Activated CD8-positive, alpha-beta memory T cell treated with anti-CD3 and anti-CD28 coated beads for 48 hours (primary cell): ENCODE results near the gene VANGL1.

ENCODE experiments used
- DNase-seq, 3 experiments: peaks; one replicate each; pipeline ENCODE4 v3.0.0-alpha.2; 2020; ENCODE audit warnings: low read depth in 2 of 3, low spot score in 2 of 3

The VANGL1 gene

DNA sequence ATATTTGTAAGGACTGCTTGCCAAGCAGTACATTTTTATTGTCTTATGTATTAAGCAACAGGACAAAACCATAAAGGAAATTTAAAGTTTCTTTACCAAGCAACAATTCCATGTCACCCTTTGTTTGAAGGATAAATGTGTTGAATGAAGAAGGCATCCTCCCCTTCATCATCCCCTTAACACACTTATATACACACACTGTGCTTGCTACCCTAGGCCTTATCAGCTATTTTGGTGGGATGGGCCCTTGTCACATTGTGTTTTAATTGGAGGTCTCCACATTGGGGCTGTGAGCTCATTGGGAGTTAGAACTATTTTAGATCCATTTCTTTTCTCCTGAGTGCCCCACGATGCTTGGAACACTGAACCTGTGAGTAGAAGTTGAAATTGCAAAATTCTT is 1.9 kb downstream of the VANGL1 start:
- DNase-seq, result no peak

DNA sequence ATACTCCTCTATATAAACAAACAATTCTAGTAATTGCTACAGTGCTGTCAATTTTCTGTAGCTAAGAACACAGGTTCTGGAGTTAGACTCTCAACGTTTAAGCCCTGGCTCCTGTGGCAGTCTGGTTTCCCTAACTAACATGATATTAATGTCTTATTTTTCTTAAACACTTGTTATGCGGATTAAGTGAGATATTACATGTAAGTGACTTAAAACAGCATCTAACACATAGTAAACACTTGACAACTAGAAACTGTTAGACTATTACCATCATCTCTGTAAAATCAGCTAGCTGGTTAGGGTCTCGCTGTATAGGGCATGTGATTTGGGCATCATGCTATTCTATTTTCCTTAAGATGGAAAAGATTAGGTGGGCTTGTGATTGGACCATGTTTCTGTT is 2.3 kb downstream of the VANGL1 start:
- no peak for DNase-seq

DNA sequence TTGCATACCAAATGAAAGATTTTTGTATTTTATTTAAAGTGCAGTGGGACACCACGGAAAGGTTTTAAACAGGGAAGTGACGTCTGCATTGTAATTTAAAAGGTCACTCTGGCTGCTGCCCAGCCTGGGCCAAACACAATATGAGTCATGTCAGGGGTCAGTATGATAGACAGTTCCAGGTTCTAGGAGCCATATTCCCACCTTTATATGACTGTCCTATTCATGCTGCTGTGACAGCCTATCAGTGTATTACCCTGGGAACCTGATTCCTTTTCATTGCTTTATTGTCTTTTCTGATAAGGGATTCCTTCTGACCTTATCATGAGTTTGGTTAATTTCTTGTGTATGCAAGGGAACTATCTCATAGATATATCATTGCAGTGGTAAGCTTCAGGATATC is 5.3 kb downstream of the VANGL1 start:
- no peak for DNase-seq

DNA sequence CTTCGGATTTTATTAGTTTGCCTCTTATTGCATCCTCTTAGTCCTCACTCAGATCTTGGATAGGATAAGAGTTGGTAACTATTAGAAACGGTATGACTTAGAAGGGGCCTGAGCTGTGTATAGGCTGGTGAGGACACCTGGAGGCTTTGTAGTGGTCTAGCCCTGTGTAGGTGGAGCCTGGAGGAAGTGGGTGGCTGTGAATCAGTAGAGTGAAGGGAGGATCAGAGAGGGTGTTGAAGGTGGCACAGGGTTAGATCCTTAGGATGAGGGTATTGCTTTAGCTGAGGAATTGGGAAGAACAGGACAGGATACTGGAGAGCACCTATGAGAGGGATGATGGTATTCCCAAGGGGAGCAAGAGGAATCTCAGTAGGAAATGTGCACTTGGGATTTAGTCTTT is 5.7 kb downstream of the VANGL1 start:
- DNase-seq, result no peak

DNA sequence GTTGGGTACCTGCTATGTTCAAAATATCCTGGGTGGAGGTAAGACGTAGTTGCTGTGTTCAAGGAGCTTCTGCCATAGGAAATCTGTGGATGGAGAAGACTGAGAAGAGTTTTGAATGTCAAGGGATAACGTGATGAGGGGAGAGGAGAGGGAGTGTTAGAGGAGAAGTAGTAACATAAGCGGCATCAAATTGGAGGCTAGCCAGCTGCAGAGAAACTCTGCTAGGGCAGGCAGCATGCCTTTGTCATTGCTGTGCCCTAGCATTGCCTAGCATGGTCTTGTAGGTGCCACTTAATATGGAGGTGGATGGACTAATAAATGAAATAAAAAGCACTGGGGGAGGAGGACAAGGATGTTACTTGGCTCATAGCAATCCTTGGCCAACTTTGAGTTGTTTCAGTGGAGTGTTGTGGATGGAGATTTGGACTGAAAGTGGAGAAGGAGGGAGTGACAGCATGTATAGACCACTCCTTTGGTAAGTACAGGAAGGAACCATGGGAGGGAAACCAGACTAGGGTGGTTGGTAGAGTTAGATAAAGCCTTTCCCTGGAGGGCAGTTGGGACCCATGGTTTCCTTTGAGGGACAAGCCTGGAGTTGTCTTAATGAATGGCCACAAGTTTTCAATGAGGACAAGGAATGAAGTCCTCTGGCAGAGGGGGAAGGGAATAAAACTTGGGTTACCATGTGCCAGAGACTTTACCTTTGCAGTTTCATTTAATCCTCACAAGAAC is 6.3 kb downstream of the VANGL1 start:
- DNase-seq, result no peak

DNA sequence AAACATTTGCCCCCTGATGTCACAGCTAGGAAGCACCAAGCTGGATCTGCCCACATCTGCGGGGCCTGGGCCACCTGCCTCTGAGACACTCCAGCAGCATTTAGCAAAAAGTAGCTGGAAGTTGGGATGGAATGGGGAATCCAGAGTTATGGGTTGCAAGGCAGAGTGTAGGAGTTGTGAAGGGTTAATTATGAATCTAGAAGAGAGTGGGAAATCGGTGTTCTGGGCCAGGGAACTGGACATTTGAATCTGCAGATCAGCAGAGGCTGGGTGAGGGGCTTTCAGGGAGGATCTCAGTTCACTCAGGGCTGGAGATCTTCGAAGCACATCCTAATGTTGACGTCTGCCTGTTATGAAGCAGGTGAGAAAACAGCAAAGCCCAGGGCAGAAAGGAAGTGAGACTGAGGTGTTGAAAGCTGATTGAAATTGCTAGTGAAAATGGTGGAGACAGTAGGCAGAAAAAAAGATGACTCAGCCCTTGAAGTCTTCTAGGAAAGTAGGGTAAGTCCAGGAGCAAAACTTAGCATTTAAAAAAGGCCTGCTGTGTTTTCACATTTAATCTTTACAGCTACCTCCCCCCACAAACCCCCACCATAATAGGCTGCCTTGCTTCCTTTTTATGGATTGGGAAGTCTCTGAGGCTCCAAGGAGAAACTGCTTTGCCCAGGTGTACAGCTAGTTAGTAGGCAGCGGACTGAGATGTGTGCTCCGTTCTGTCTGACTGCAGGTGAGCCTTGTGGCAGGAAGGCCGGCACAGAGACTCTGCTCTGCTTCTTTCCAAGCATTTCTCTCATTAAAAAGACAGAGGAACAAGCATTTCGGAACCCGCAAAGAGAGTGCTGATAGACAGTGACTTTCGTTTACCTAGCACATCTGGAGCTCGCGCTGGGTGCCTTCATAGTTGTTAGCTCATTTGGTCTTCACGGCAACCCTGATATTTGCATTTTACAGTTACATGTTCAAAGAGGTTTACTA is 7.2 kb downstream of the VANGL1 start:
- no peak for DNase-seq

DNA sequence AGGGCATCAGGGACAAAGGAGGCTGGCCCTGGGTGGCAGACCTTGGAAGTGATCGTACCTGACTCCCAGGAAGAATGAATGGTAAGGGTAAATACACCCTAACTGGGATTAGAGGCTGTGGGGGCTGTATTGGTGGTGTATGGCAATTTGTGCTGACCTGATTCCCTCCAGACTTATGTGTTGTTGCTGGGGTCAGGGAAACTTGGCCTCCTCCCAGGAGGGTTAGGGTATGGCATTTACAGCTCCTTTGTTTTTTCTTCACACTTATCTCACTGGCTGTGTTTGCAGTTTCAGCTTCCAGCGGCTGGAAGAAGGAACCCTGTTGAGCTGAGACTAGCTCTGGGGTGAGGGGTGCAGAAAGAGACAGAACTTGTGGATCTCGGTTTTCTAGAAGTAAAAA is 8.2 kb downstream of the VANGL1 start:
- DNase-seq, result no peak

DNA sequence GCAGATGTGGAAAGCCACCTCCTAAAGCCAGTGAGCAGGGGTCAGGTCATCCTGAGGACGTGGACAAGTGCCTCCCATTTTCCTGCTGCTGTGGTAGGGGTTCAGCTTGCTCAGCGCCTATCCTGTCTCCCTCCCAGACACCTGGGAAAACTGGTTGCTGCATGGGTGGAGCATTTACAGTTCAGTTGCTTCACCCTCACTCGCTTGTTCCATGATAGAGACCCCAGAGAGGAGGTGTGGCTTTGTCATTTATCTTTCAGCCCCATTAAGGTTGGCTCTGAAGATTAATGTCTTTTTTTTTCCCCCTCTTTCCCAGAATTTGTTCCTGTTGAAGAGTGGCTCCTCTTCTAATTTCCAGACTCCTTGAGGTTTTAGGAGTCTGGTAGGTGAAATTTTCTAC is 9.2 kb downstream of the VANGL1 start:
- DNase-seq, result no peak

DNA sequence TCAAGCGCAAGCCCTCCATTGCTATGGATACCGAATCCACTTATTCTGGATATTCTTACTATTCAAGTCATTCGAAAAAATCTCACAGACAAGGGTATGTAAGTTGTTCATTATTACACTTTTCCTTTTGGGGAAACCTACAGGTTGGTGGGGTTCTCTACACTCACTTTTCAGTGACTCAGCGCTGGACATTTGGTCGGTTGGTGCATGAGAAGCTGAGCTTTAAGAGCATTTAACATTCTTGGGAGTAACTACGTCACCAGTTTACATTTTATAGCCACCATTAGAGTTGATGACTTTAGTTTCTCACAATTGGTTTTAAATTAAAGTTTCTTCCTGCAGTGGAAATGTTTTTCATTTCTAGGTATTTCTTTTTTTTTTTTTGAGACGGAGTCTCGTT is 9.6 kb downstream of the VANGL1 start:
- DNase-seq, result no peak

DNA sequence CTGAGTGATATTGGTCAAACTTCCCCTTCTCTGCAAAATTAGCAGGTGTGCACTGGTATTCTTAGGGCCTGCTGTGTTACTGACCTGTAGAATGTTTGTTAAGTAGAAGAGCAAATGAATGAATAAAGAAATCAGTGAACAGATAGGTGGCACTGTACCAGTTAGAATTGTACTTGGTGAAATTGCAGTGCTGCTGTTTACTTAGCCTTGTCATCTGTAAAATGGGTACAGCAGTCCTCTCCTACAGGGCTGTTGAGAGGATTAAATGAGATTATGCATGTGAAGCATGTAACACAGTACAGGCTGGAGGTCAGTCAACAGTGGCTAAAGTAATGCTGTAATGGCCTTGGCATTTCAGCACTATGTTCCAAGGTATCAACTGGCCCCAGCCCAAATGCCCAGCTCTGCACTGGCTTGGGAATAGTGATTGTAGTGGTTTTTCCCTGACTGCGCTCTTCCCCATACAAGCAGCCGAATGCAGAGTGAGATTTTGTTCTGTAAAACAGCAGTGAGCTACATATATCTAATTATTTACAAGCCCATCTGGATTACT is 10.5 kb downstream of the VANGL1 start:
- no peak for DNase-seq

DNA sequence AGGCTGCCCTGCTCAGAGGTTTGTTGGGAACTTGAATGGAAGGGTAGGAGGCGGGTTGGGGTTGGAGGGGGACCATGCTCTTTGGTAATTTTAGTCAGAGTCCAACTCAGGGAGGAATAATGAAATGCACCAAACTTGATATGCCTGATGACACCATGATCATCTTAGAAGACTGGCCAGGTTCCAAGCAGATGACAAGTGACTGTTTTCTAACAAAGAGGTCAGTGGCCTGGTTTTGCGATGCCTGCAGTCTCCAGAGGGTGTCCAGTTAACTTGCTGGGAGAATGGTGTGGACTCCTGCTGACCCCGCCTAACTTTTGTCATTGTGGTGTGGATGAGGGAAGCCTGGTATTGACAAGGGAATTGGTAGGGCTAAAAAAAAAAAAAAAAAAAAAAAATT is 12.4 kb downstream of the VANGL1 start:
- no peak for DNase-seq

DNA sequence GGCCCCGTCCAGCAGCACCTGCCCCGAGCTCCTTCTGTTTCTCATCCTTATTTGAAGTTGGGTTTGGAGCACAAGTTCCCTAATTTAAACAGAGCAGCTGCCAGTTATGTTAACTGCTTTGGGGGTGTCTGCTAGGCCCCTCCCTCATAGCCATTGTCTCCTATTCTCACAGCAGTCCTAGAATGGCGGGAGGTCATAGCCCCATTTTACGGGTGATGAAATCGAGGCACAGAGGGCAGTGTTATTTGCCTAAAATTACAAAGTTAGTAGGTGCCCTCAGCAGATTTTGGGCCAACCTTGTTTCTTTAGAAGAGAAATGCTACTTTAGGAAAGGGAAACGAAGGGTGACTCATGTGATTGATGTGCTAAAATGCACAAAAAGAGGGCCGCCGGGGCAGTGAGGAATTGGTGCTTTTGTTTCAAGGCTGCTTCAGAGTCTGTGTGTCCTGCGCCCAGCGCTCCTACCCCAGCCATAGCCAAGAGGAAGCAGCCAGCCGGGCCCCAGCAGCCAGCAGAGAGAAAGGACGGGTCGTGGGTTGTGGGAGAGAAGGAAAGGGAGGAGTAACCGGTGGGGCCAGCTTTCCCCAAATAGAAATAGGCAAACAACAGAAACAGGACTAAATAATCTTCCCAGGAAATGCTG is 13.0 kb downstream of the VANGL1 start:
- DNase-seq, result no peak

DNA sequence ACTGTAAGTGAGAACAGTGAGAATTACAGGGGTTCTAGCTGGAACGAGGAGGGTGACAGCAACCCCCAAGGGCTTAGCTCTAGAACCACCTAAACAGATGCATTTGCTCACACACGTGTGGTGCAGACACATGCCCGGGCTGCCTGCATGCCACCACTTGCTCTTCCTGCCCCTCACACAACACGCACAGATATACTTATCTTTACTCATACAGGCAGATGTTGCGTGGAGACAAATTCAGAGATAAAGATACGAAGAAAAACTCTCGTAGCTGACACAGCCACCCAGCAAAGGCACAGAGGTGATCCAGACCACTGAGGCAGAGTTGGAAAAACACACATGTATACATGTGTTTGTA is 13.5 kb downstream of the VANGL1 start:
- DNase-seq, result no peak

DNA sequence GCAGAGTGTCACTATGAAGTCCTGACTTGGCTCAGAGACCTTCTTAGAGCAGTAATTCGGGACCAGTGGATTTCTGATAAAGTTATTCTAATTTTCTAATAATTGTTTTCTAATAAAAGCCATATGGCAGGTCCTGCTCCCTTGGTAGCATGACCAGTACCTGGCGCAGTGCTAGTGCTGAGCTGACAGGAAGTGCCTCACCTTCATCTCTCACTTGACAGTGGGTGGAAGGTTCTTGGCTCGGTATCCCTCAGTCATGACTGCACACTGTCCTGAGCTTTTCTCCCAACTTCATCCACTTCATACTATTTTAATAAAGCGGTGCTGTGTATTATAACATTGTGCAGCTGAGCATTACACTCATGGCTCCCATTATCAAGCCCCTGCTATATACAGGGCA is 14.1 kb downstream of the VANGL1 start:
- no peak for DNase-seq

DNA sequence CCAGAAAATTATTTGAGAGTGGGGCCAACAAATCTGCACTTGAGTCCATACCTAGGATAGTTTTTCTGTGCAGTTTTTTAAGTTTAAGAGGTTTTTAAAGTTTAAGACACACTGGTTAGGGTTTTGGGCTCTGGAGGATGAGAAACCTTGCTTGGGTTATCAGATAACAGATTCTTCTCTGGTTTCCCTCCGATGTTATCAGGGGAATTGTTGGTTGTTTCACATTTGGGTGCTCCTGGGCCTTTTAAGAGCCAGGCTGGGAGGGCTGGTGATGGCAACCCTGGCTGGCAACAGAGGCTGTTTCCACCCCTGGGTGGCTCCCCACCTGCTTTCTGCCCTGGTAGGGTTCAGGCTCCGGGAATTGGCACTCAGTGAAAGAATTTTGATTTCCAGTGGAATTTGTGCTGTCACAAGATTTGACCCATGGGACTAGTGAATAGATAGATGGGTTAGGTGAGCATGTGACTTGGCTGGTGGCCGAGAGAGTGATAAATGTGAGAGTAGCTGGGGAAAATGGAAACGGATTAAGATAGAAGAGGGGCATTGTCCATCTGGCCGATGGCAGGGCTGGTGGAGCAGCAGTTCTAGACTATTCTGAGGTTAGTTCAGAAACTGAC is 14.8 kb downstream of the VANGL1 start:
- no peak for DNase-seq

DNA sequence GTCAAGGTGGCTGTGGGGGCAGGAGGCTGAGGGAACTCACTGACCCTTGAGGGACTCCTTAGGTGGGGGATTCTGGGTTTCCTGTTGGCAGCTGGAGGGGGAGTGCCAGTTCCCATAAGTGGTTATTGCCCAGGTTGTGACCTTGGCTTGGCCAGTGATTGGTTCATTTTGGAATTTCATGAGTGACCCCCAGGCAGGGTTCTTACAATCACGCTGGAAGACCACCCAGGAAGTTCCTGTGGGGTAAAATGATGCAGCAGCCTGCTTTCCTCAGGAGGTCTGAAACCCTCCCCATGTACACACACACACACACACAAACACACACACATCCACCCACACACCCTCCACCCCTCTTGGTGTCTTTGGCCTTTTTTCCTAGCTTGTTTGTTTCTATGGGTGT is 16.9 kb downstream of the VANGL1 start:
- DNase-seq, result no peak

DNA sequence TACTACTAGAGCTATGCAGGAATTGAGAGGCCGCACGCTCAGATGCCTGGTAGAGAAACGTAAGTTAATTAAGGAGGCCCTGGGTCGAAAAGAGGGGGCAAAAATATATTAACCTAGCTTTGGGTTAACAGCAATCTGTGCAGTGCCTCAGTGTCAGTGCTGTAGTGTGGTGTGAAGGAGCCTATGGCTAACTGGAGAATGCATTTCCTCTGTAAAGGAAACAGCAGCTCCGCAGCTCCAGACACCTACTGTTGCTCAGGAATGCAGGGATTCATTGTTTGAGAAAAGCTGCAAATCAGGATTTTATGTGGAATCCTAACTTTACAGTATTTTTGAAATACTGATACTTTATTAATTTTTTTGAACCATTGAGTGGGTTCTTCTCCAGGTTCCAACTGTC is 18.4 kb downstream of the VANGL1 start:
- no peak for DNase-seq

DNA sequence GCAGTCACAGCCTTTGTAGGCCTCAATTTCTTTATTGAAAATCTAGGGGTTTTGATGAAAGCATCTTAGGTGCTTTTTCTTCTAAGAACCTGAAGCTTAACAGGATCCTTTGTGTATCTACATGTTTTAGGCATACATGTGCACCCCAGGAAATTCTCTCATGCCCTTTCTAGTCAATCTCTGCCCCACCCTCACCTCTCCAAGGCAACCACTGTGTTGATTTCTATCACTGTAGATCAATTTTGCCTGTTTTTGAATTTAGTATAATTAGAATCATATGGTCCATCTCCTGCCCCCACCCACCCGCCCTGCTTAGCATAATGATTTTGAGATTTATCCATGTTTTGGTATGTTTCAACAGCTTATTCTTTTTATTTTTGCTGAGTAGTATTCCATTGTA is 19.4 kb downstream of the VANGL1 start:
- no peak for DNase-seq

DNA sequence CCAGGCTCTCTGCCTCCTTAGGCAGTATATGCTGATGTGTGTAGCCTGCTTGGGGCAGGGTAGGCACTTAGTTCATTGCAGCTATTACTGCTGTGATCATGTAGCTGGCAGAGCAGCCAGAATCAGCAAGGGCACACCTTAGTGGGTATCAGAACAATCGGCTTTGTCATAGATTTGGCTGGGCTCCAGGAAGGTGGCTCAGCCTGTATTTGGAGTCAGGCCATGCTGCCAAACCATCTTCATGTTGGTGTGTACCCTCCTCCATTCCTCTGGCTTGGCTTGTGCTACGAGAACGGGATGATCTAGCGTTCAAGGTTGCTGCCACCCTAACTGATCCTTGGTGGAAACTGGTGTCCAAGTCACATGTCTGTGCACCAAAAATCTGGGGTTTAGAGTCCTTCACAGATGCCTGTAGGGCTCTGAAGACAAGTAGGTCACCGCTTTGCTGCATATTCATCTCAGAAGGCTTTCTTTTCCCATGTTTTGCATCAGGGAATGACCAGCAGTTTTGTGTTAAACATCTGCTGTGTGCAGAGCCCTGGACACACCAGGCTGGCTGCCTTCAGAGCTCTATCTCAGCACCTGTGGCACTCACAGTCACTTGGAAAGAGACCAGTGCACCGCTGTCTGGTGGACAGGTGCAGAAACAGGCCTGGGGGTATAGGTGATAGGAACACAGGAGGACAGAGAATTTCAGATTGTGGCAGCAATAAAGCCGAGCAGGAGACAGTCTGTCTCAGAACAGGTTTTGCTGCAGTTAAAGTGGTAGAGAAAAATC is 23.7 kb downstream of the VANGL1 start:
- DNase-seq, result no peak

DNA sequence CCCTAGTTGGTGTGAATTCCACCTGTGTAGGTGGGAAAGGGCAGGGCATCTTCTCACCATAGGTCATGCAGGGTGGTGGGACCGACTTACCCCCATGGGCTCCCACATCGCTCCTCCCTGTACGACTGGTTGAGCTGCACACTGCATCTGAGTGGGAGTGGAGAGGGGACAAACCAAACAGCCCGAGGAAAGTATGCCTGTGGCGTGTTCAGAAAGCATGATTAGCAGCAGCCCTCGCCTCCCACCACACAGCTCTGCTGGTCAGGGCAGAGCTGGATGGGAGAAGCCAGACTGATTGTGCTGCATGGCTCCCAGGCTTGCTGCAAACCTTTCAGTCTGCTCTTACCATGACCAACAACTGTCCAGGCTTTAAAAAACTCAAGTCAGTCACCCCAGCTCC is 24.4 kb downstream of the VANGL1 start:
- DNase-seq, result no peak

DNA sequence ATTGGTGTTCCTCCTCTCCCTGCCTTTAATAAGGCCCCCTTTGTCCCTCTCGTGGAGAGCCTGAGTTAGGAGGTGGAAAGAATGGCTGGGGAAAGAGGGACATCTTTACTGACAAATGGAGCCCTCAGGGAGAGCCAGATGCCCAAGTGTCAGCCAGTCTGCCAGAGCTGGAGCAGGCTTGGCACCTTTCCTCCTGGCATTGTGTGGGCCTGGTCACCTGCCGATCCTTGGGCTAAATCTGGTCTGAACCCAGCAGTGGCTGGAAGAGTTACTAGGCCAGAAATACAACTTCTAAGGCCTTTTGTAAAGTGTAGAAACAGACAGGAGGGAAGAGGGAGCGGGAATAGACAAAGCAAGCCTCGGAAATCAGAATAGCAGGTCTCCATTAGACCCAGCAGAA is 24.9 kb downstream of the VANGL1 start:
- no peak for DNase-seq
